Measurements from ENCODE around the gene CLDN22. TPM values are rescaled to one million over a fixed set of nuclear protein-coding genes. Genes with fewer than 3 reads are reported as not detected.

Gene CLDN22
- total and polyA plus RNA-seq, 12 donors, result not detected

DNA sequence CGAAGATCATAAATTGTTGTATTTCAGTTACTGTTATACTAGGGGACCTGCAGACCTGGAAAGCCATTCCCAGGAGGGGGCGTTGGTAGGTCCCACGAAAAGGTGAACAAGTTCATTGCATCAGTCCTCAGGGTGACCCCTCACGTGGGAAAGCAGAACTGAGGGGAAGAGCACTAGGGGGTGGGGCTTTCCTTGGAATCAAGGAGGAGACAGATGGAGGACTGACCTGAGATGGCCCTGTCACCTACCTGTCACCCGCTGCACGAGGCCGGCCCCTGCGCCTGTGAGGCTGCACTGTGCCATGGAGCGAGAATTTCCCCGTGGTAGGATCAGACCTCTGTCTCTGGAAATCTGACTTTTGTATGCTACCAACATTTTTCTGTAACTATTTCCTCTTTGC, 43.9 kb upstream of the CLDN22 start:
- WGBS, 4 donors, result 59 to 78% (median 69%) methylated on average over 10 of the region's 10 CpGs
- no peaks in the 10 kb centered on the region for H3K9me3 ChIP-seq (replicated peaks in 1 of 3)
- DNase-seq, result no peak
- H3K4me1 ChIP-seq (replicated peaks in 1 of 2), result no peaks in the 10 kb centered on the region
- H3K27ac ChIP-seq, result no peak overlapping the region
- intact Hi-C loops (cut with DNase I), result no loop called here
- TF ChIP-seq, protein P1, sequence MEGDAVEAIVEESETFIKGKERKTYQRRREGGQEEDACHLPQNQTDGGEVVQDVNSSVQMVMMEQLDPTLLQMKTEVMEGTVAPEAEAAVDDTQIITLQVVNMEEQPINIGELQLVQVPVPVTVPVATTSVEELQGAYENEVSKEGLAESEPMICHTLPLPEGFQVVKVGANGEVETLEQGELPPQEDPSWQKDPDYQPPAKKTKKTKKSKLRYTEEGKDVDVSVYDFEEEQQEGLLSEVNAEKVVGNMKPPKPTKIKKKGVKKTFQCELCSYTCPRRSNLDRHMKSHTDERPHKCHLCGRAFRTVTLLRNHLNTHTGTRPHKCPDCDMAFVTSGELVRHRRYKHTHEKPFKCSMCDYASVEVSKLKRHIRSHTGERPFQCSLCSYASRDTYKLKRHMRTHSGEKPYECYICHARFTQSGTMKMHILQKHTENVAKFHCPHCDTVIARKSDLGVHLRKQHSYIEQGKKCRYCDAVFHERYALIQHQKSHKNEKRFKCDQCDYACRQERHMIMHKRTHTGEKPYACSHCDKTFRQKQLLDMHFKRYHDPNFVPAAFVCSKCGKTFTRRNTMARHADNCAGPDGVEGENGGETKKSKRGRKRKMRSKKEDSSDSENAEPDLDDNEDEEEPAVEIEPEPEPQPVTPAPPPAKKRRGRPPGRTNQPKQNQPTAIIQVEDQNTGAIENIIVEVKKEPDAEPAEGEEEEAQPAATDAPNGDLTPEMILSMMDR (IDR thresholded peaks at IDR 0.05), result no peak
- no peak for TF ChIP-seq POLR2A (IDR thresholded peaks at IDR 0.05)
- H3K36me3 ChIP-seq (replicated peaks in 1 of 2), result no peaks in the 10 kb centered on the region
- H3K4me3 ChIP-seq, result no peak overlapping the region
- H3K27me3 ChIP-seq, result peaks cover 20% of the 10 kb centered on the region

DNA sequence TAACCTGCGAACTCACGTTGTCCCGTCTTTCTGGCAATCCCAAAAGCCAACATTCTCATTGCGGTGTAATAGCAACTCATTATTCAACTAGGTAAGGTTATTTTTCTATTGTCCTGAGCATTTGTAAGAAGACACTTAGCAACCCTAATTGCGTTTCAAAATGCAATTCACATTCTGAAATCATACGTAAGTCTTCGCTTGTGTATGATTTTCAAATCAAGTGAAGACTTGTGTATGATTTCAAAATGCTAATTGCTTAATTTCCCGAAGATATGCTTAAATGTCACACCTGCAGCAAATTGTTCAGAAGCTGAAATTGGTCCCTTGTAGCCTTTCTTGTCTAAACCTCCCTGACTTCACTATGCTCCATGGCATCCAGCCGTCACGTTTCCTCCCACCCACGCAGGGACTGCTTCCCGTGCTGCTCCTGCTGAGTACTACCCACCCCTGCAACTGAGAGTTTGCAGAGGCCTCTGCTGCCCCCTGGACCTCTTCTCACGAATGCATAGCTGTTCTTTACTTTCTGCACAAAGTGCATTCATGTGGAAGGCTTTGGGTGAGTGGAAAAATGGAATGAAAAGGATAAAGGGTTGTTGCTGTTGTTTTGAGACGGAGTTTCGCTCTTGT, 43.0 kb upstream of the CLDN22 start:
- peaks cover 30% of the 10 kb centered on the region for H3K27me3 ChIP-seq
- no peak overlapping the region for H3K4me3 ChIP-seq
- no peaks in the 10 kb centered on the region for H3K4me1 ChIP-seq (replicated peaks in 1 of 2)
- 62 to 66% (median 64%) methylated on average over 15 of the region's 15 CpGs for WGBS, 4 donors
- no peaks in the 10 kb centered on the region for H3K36me3 ChIP-seq (replicated peaks in 1 of 2)
- no peak overlapping the region for H3K27ac ChIP-seq
- no peaks in the 10 kb centered on the region for H3K9me3 ChIP-seq (replicated peaks in 1 of 3)
- DNase-seq, result no peak
- TF ChIP-seq POLR2A (IDR thresholded peaks at IDR 0.05), result no peak
- TF ChIP-seq, protein P1 (IDR thresholded peaks at IDR 0.05), result no peak
- intact Hi-C loops (cut with DNase I), result no loop called here

DNA sequence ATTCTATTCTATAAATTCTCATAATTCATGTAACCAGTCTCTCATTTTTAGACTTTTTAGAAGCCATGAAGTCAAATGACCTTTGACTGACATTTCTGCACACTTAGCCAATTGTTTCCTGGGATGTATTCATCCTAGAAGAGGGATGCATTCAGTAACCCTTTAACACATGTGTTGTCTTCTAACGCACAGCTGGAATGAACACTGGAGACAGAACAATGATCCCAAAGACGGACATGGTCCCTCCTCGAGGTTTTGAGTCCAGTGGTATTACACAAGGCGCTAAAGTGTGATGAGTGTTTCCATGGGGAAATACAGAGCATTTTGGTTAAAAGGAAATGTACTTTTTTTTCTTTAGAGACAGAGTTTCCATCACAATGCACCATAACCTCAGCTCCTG, 42.0 kb upstream of the CLDN22 start:
- 87 to 93% (median 89%) methylated on average over 4 of the region's 4 CpGs for WGBS, 4 donors
- DNase-seq, result no peak
- no peaks in the 10 kb centered on the region for H3K9me3 ChIP-seq (replicated peaks in 1 of 3)
- H3K36me3 ChIP-seq (replicated peaks in 1 of 2), result no peaks in the 10 kb centered on the region
- peaks cover 40% of the 10 kb centered on the region for H3K27me3 ChIP-seq
- no peak for TF ChIP-seq POLR2A (IDR thresholded peaks at IDR 0.05)
- TF ChIP-seq, protein P1 (IDR thresholded peaks at IDR 0.05), result no peak
- H3K4me3 ChIP-seq, result no peak overlapping the region
- H3K27ac ChIP-seq, result no peak overlapping the region
- intact Hi-C loops (cut with DNase I), result no loop called here
- no peaks in the 10 kb centered on the region for H3K4me1 ChIP-seq (replicated peaks in 1 of 2)

GRCh38 chr4:183360161-183360919, 40.3 kb upstream of the CLDN22 start:
- peaks cover 0 to 5% of the 10 kb centered on the region in 2 donors for H3K4me1 ChIP-seq (replicated peaks in 1 of 2)
- WGBS, 4 donors, result 59 to 66% (median 63%) methylated on average over 11 of the region's 11 CpGs
- intact Hi-C loops (cut with DNase I), result no loop called here
- DNase-seq, result peak in 1 of 7 donors; percentile 1
- no peaks in the 10 kb centered on the region for H3K9me3 ChIP-seq (replicated peaks in 1 of 3)
- H3K27me3 ChIP-seq, result peaks cover 42% of the 10 kb centered on the region
- H3K27ac ChIP-seq, result no peak overlapping the region
- no peak overlapping the region for H3K4me3 ChIP-seq
- no peak for TF ChIP-seq POLR2A (IDR thresholded peaks at IDR 0.05)
- TF ChIP-seq, protein P1 (IDR thresholded peaks at IDR 0.05), result no peak
- H3K36me3 ChIP-seq (replicated peaks in 1 of 2), result no peaks in the 10 kb centered on the region
